Measurements from ENCODE around the gene PREX1.

PREX1 gene

GRCh38 chr20:48582673-48582985 is 245.2 kb downstream of the PREX1 start:
- TF ChIP-seq POLR2A (IDR thresholded peaks at IDR 0.05; ENCODE audit: extremely low read depth, insufficient read length) = no peak
- no peak for TF ChIP-seq MYC (IDR thresholded peaks at IDR 0.05; ENCODE audit: low read depth, low read length)
- TF ChIP-seq MAX (IDR thresholded peaks at IDR 0.05; ENCODE audit: low read depth, low read length) = no peak
- no peak for TF ChIP-seq CTCF (IDR thresholded peaks at IDR 0.05; ENCODE audit: low read depth, low read length)
- DNase-seq (ENCODE audit: low read depth) = no peak

GRCh38 chr20:48581167-48581566 is 246.6 kb downstream of the PREX1 start:
- no peak for DNase-seq (ENCODE audit: low read depth)
- TF ChIP-seq POLR2A (IDR thresholded peaks at IDR 0.05; ENCODE audit: extremely low read depth, insufficient read length) (no peak), MAX (IDR thresholded peaks at IDR 0.05; ENCODE audit: low read depth, low read length) (no peak), MYC (IDR thresholded peaks at IDR 0.05; ENCODE audit: low read depth, low read length) (no peak), CTCF (IDR thresholded peaks at IDR 0.05; ENCODE audit: low read depth, low read length) (no peak)
- no peak overlapping the region for H3K4me3 ChIP-seq (ENCODE audit: low read depth, low read length)

More at GRCh38 chr20:48582673-48582985, 245.2 kb downstream of the PREX1 start:
- H3K4me3 ChIP-seq (ENCODE audit: low read depth, low read length) = no peak overlapping the region

GRCh38 chr20:48578397-48579098 is 249.3 kb downstream of the PREX1 start:
- no peak overlapping the region for H3K4me3 ChIP-seq (ENCODE audit: low read depth, low read length)
- TF ChIP-seq POLR2A (IDR thresholded peaks at IDR 0.05; ENCODE audit: extremely low read depth, insufficient read length) (no peak), MAX (IDR thresholded peaks at IDR 0.05; ENCODE audit: low read depth, low read length) (no peak), CTCF (IDR thresholded peaks at IDR 0.05; ENCODE audit: low read depth, low read length) (no peak)
- DNase-seq (ENCODE audit: low read depth) = no peak

GRCh38 chr20:48577557-48577956 is 250.2 kb downstream of the PREX1 start:
- DNase-seq (ENCODE audit: low read depth) = no peak
- TF ChIP-seq POLR2A (IDR thresholded peaks at IDR 0.05; ENCODE audit: extremely low read depth, insufficient read length) = no peak
- TF ChIP-seq CTCF (IDR thresholded peaks at IDR 0.05; ENCODE audit: low read depth, low read length) = no peak
- TF ChIP-seq MAX (IDR thresholded peaks at IDR 0.05; ENCODE audit: low read depth, low read length) = no peak
- no peak for TF ChIP-seq MYC (IDR thresholded peaks at IDR 0.05; ENCODE audit: low read depth, low read length)
- no peak overlapping the region for H3K4me3 ChIP-seq (ENCODE audit: low read depth, low read length)

GRCh38 chr20:48574383-48574782 is 253.4 kb downstream of the PREX1 start:
- peak; percentile 33 for DNase-seq (ENCODE audit: low read depth)
- H3K4me3 ChIP-seq (ENCODE audit: low read depth, low read length) = no peak overlapping the region
- TF ChIP-seq CTCF (IDR thresholded peaks at IDR 0.05; ENCODE audit: low read depth, low read length) = no peak
- no peak for TF ChIP-seq POLR2A (IDR thresholded peaks at IDR 0.05; ENCODE audit: extremely low read depth, insufficient read length)
- no peak for TF ChIP-seq MYC (IDR thresholded peaks at IDR 0.05; ENCODE audit: low read depth, low read length)
- TF ChIP-seq MAX (IDR thresholded peaks at IDR 0.05; ENCODE audit: low read depth, low read length) = no peak
